GM12864 (cell line): ENCODE results near the gene TDRKH.

ENCODE experiments used
- DNase-seq: peaks from one replicate; pipeline ENCODE4 v3.0.0-alpha.2; 2011; ENCODE audit warnings: low read depth
- H3K4me3 ChIP-seq: 2 replicates; pipeline ENCODE4 v1.5.1; 2011; ENCODE audit warnings: mild to moderate bottlenecking, low read depth, low read length, control low read depth
- CTCF ChIP-seq: IDR thresholded peaks from 2 replicates; pipeline ENCODE4 v1.5.1; 2011; ENCODE audit warnings: low read depth, mild to moderate bottlenecking, moderate library complexity, low read length, control low read depth, inconsistent platforms; ENCODE audit errors: missing control alignments

Gene TDRKH

GRCh38 chr1:151825204-151825603 lies 34.9 kb upstream of the TDRKH start:
- no peak for TF ChIP-seq CTCF
- H3K4me3 ChIP-seq: no peak overlapping the region
- DNase-seq: no peak

- H3K4me3 ChIP-seq: no peak overlapping the region
- DNase-seq: no peak
- TF ChIP-seq CTCF: no peak
These were observed 32.9 kb upstream of the TDRKH start for GRCh38 chr1:151823175-151823574.

GRCh38 chr1:151822404-151822803 lies 32.1 kb upstream of the TDRKH start:
- TF ChIP-seq CTCF: no peak
- DNase-seq: no peak
- H3K4me3 ChIP-seq: no peak overlapping the region

GRCh38 chr1:151820940-151821339 lies 30.6 kb upstream of the TDRKH start:
- TF ChIP-seq CTCF: no peak
- no peak overlapping the region for H3K4me3 ChIP-seq
- DNase-seq: no peak

GRCh38 chr1:151819976-151820623 lies 29.8 kb upstream of the TDRKH start:
- no peak for TF ChIP-seq CTCF
- no peak overlapping the region for H3K4me3 ChIP-seq
- no peak for DNase-seq

- no peak overlapping the region for H3K4me3 ChIP-seq
- DNase-seq: no peak
- TF ChIP-seq CTCF: no peak
These were observed 29.0 kb upstream of the TDRKH start for GRCh38 chr1:151819227-151819835.

- H3K4me3 ChIP-seq: no peak overlapping the region
- no peak for DNase-seq
- no peak for TF ChIP-seq CTCF
These were observed 27.0 kb upstream of the TDRKH start for GRCh38 chr1:151817353-151817730.
